ENCODE measurements around the gene CTSD. TPM values are rescaled to one million over a fixed set of nuclear protein-coding genes. Genes with fewer than 3 reads are reported as not detected.

The CTSD gene
- total RNA-seq, 1 experiment from 2014 or later, result 127 TPM

- Histone ChIP-seq H3K9ac (ENCODE audit: low read length) (no peak overlapping the region), H3K36me3 (ENCODE audit: control insufficient read depth in 1 of 2, insufficient read depth in 2 of 2, low read length in 2 of 2) (no peaks in the 10 kb centered on the region), H3K27me3 (ENCODE audit: insufficient read depth, low read length) (no peaks in the 10 kb centered on the region; the same call in 1 of the 2 replicates), H3K9me3 (ENCODE audit: control insufficient read depth in 1 of 2, insufficient read depth in 1 of 2, low read depth in 1 of 2, low read length in 2 of 2) (no peaks in the 10 kb centered on the region), H3K9me2 (ENCODE audit: insufficient read depth) (no peaks in the 10 kb centered on the region), H3K4me1 (ENCODE audit: control insufficient read depth in 1 of 2, insufficient read depth in 2 of 2, low read length in 2 of 2) (no peaks in the 10 kb centered on the region), H2AFZ (ENCODE audit: low read depth, low read length, poor library complexity, severe bottlenecking) (no peak overlapping the region), H3K4me3 (replicated peaks in 1 of 2; ENCODE audit: low read depth in 1 of 2, low read length in 2 of 2) (no peak overlapping the region), H3K4me2 (ENCODE audit: low read length) (no peak overlapping the region), H3K79me2 (ENCODE audit: insufficient read depth, low read length) (no peaks in the 10 kb centered on the region), H3K27ac (ENCODE audit: low read depth, low read length) (no peak overlapping the region), H4K20me1 (ENCODE audit: insufficient read depth) (no peaks in the 10 kb centered on the region)
- ChIA-PET POLR2A (no interaction called here), CTCF (interaction anchor here (0.8 kb wide), 1 partner anchor 36 kb away, joined by 4 read pairs; no protein-coding TSS in a partner anchor), RAD21 (ENCODE audit: low non-redundant PET in 1 of 2, low total read pairs in 2 of 2, uncharacterized antibody in 2 of 2, unreplicated experiment in 2 of 2) (no interaction called here)
- no peak for TF ChIP-seq SP1 (IDR thresholded peaks at IDR 0.05; ENCODE audit: low read depth)
- TF ChIP-seq POLR2A (IDR thresholded peaks at IDR 0.05; ENCODE audit: borderline replicate concordance, extremely low read depth, insufficient read depth, insufficient read length), result no peak
- peak in 1 of 3 experiments; percentile 12; a peak in 1 of 6 replicates for TF ChIP-seq CTCF (IDR thresholded peaks at IDR 0.05 in 2 of 3, conservative IDR thresholded peaks at IDR 0.05 in 1 of 3; ENCODE audit: borderline replicate concordance in 1 of 3, insufficient read depth in 1 of 3, low read depth in 2 of 3, low read length in 2 of 3)
- TF ChIP-seq EZH2 (IDR thresholded peaks at IDR 0.05), result no peak
- no peak for TF ChIP-seq SIN3A (IDR thresholded peaks at IDR 0.05; ENCODE audit: low read depth)
- TF ChIP-seq CBX3 (IDR thresholded peaks at IDR 0.05; ENCODE audit: low read depth), result no peak
- TF ChIP-seq FOSL1 (IDR thresholded peaks at IDR 0.05; ENCODE audit: low read depth), result no peak
- intact Hi-C loops (cut with micrococcal nuclease), result no loop called here
- ATAC-seq (peak; percentile 59), DNase-seq (ENCODE audit: low read depth, low spot score) (no peak)
- no TSS peak for BruUV-seq (replicated peaks)
Observed at GRCh38 chr11:1796413-1797011, 32.8 kb upstream of the CTSD start.

- H3K79me2 ChIP-seq (ENCODE audit: insufficient read depth, low read length), result no peaks in the 10 kb centered on the region
- ATAC-seq (no peak), DNase-seq (ENCODE audit: low read depth, low spot score) (no peak)
- ChIA-PET POLR2A (no interaction called here), CTCF (no interaction called here), RAD21 (ENCODE audit: low non-redundant PET in 1 of 2, low total read pairs in 2 of 2, uncharacterized antibody in 2 of 2, unreplicated experiment in 2 of 2) (no interaction called here)
- no peak overlapping the region for H3K9ac ChIP-seq (ENCODE audit: low read length)
- H3K36me3 ChIP-seq (ENCODE audit: control insufficient read depth in 1 of 2, insufficient read depth in 2 of 2, low read length in 2 of 2), result no peaks in the 10 kb centered on the region
- no peak overlapping the region for H3K4me3 ChIP-seq (replicated peaks in 1 of 2; ENCODE audit: low read depth in 1 of 2, low read length in 2 of 2)
- no peak overlapping the region for H3K27ac ChIP-seq (ENCODE audit: low read depth, low read length)
- no peak overlapping the region for H3K4me2 ChIP-seq (ENCODE audit: low read length)
- no peaks in the 10 kb centered on the region for H3K9me3 ChIP-seq (ENCODE audit: control insufficient read depth in 1 of 2, insufficient read depth in 1 of 2, low read depth in 1 of 2, low read length in 2 of 2)
- no peaks in the 10 kb centered on the region for H4K20me1 ChIP-seq (ENCODE audit: insufficient read depth)
- intact Hi-C loops (cut with micrococcal nuclease), result no loop called here
- H2AFZ ChIP-seq (ENCODE audit: low read depth, low read length, poor library complexity, severe bottlenecking), result no peak overlapping the region
- no peaks in the 10 kb centered on the region for H3K4me1 ChIP-seq (ENCODE audit: control insufficient read depth in 1 of 2, insufficient read depth in 2 of 2, low read length in 2 of 2)
- H3K27me3 ChIP-seq (ENCODE audit: insufficient read depth, low read length), result no peaks in the 10 kb centered on the region; the same call in 1 of the 2 replicates
- H3K9me2 ChIP-seq (ENCODE audit: insufficient read depth), result no peaks in the 10 kb centered on the region
- no TSS peak for BruUV-seq (replicated peaks)
- TF ChIP-seq EGR1 (IDR thresholded peaks at IDR 0.05; ENCODE audit: low read depth) (no peak), CBX3 (IDR thresholded peaks at IDR 0.05; ENCODE audit: low read depth) (no peak), ZNF274 (IDR thresholded peaks at IDR 0.05; ENCODE audit: low read depth, low read length) (no peak), CTCF (IDR thresholded peaks at IDR 0.05 in 2 of 3, conservative IDR thresholded peaks at IDR 0.05 in 1 of 3; ENCODE audit: borderline replicate concordance in 1 of 3, insufficient read depth in 1 of 3, low read depth in 2 of 3, low read length in 2 of 3) (no peak), TCF7L2 (IDR thresholded peaks at IDR 0.05; ENCODE audit: borderline replicate concordance, extremely low read depth, insufficient read depth, insufficient read length) (no peak), SP1 (IDR thresholded peaks at IDR 0.05; ENCODE audit: low read depth) (no peak), RAD21 (IDR thresholded peaks at IDR 0.05; ENCODE audit: low read depth) (no peak), ELF1 (IDR thresholded peaks at IDR 0.05; ENCODE audit: borderline replicate concordance, low read depth) (no peak), CEBPB (IDR thresholded peaks at IDR 0.05; ENCODE audit: low read depth) (no peak), ATF3 (IDR thresholded peaks at IDR 0.05) (no peak), POLR2AphosphoS5 (IDR thresholded peaks at IDR 0.05; ENCODE audit: low read depth, low read length) (no peak), SRF (IDR thresholded peaks at IDR 0.05; ENCODE audit: low read depth) (no peak), JUND (IDR thresholded peaks at IDR 0.05) (no peak)
Observed at GRCh38 chr11:1793081-1793480, 29.4 kb upstream of the CTSD start.

Data from HCT116 (cell line).